ENCODE data around the gene FLNC.

DNA sequence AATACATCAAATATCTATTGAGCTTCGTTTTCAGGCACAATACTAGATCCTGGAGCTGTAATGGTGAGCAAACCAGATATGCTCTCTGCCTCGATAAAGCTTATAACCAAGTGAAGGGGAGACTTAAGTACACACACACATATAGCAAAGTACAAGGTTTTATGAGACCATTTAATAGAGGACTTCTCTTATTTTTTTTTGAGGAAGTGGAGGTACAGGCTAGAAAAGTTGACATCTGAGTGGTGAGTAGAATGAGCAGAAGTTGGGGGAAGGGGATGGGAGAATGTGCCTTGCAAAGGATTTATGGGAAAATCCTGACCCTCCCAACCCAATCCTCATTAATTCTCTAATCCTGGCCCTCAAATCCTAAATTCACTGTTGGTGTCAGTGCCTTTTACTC is 30.8 kb upstream of the FLNC start:
- TF ChIP-seq, protein P1, sequence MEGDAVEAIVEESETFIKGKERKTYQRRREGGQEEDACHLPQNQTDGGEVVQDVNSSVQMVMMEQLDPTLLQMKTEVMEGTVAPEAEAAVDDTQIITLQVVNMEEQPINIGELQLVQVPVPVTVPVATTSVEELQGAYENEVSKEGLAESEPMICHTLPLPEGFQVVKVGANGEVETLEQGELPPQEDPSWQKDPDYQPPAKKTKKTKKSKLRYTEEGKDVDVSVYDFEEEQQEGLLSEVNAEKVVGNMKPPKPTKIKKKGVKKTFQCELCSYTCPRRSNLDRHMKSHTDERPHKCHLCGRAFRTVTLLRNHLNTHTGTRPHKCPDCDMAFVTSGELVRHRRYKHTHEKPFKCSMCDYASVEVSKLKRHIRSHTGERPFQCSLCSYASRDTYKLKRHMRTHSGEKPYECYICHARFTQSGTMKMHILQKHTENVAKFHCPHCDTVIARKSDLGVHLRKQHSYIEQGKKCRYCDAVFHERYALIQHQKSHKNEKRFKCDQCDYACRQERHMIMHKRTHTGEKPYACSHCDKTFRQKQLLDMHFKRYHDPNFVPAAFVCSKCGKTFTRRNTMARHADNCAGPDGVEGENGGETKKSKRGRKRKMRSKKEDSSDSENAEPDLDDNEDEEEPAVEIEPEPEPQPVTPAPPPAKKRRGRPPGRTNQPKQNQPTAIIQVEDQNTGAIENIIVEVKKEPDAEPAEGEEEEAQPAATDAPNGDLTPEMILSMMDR (IDR thresholded peaks at IDR 0.05; ENCODE audit: low read depth, low read length, poor library complexity, severe bottlenecking), result no peak
- TF ChIP-seq EZH2phosphoT487 (IDR thresholded peaks at IDR 0.05; ENCODE audit: borderline replicate concordance, low read length), result no peak

All from DOHH2 (cell line).